HepG2 (cell line): ENCODE data around the gene TMEM61. TPM values are rescaled to one million over a fixed set of nuclear protein-coding genes. Genes with fewer than 3 reads are reported as not detected.

Experiments
- ATAC-seq: fragments of 200-7000 bp; cut with Tn5 transposase; 3 replicates; pipeline ENCODE4 v1.9.1; 2020; ENCODE audit warnings: mild to moderate bottlenecking, moderate library complexity
- BruUV-seq: library from RNA; stranded (reverse); fragments of 400-500 nt; replicated peaks from 2 replicates; lab custom pipeline; 2021; lab: Mats Ljungman, UMichigan
- CTCF ChIA-PET: fragments of 300-600 bp; formaldehyde crosslinking; extraction: SDS; loops from one replicate; lab custom pipeline; 2021; ENCODE audit warnings: low total read pairs, inconsistent platforms, low intra/inter-chr PET ratio; lab: Yijun Ruan, JAX
- POLR2A ChIA-PET: fragments of 350-600 bp; sonication (Branson Sonifier 250); formaldehyde crosslinking; loops from one replicate; lab custom pipeline; 2020; ENCODE audit warnings: antibody characterized with exemption, inconsistent platforms; lab: Yijun Ruan, JAX
- DNase-seq: peaks from one replicate; pipeline ENCODE4 v3.0.0-alpha.2; 2015; ENCODE audit warnings: low spot score
- FAIRE-seq: peaks from 3 replicates; lab custom pipeline; 2011; peaks lifted over from hg19 to GRCh38; lab: Jason Lieb, UNC
- H2AFZ ChIP-seq: one replicate; pipeline ENCODE4 v1.6.1; 2011; ENCODE audit warnings: low read length, inconsistent platforms
- H3K27ac ChIP-seq: fragments of 300-600 bp; 3 replicates; pipeline ENCODE4 v1.8.0; 2011; ENCODE audit warnings: mixed run types, mild to moderate bottlenecking, mixed read lengths, low read length, inconsistent platforms; ENCODE audit not compliant: insufficient read depth; ENCODE audit errors: extremely low read length
- H3K27me3 ChIP-seq, 2 experiments: fragments of 200-600 bp in 1 of 2; 2 replicates in 1 of 2; 3 replicates in 1 of 2; pipeline versions ENCODE4 v1.6.0 to v1.8.0; 2011; ENCODE audit warnings: low read length in 2 of 2, mild to moderate bottlenecking in 2 of 2, moderate library complexity in 2 of 2, inconsistent platforms in 1 of 2; ENCODE audit not compliant: insufficient read depth in 2 of 2, control insufficient read depth in 1 of 2
- H3K36me3 ChIP-seq, 2 experiments: fragments of 200-600 bp in 1 of 2; replicated peaks in 1 of 2; 2 replicates in 1 of 2; 3 replicates in 1 of 2; pipeline versions ENCODE4 v1.5.1 to v1.8.0; 2011; ENCODE audit warnings: low read length in 2 of 2, inconsistent platforms in 1 of 2; ENCODE audit not compliant: insufficient read depth in 2 of 2, control insufficient read depth in 1 of 2
- H3K4me1 ChIP-seq: 2 replicates; pipeline ENCODE4 v1.5.1; 2012; ENCODE audit warnings: low read length, inconsistent platforms; ENCODE audit not compliant: insufficient read depth
- H3K4me2 ChIP-seq: 2 replicates; pipeline ENCODE4 v1.6.0; 2011; ENCODE audit warnings: low read depth, low read length, inconsistent platforms
- H3K4me3 ChIP-seq, 3 experiments: fragments of 200-600 bp in 1 of 3; sonication (generic), shearing (Covaris generic) in 1 of 3; replicated peaks in 1 of 3; 2 replicates each; pipeline ENCODE4 v1.5.1; 2011 to 2016; ENCODE audit warnings: low read length in 3 of 3, inconsistent platforms in 2 of 3, low read depth in 2 of 3, mild to moderate bottlenecking in 2 of 3, control low read depth in 1 of 3, mixed read lengths in 1 of 3; ENCODE audit not compliant: insufficient read depth in 1 of 3
- H3K79me2 ChIP-seq: one replicate; pipeline ENCODE4 v1.6.1; 2011; ENCODE audit warnings: low read length, inconsistent platforms; ENCODE audit not compliant: insufficient read depth
- H3K9ac ChIP-seq: 2 replicates; pipeline ENCODE4 v1.6.0; 2011; ENCODE audit warnings: mild to moderate bottlenecking, low read depth, low read length, inconsistent platforms; ENCODE audit not compliant: insufficient read depth
- H3K9me3 ChIP-seq: 2 replicates; pipeline ENCODE4 v1.5.1; 2012; ENCODE audit warnings: mild to moderate bottlenecking, low read length
- H4K20me1 ChIP-seq: 2 replicates; pipeline ENCODE4 v1.6.0; 2011; ENCODE audit warnings: inconsistent platforms, mild to moderate bottlenecking, low read length, moderate library complexity; ENCODE audit not compliant: insufficient read depth
- ELF3 ChIP-seq: IDR thresholded peaks from 2 replicates; pipeline ENCODE4 v1.6.1; 2016; ENCODE audit warnings: missing genetic modification reagents, missing compliant biosample characterization
- FOSL2 ChIP-seq: sonication (generic); formaldehyde crosslinking; IDR thresholded peaks from 2 replicates; pipeline ENCODE4 v1.4.0; 2020; ENCODE audit warnings: missing genetic modification reagents
- KDM1A ChIP-seq: IDR thresholded peaks from 2 replicates; pipeline ENCODE4 v1.6.1; 2016; ENCODE audit warnings: missing compliant biosample characterization
- TBX2 ChIP-seq: sonication (generic); formaldehyde crosslinking; IDR thresholded peaks from 2 replicates; pipeline ENCODE4 v1.5.0; 2020; ENCODE audit warnings: missing genetic modification reagents, mild to moderate bottlenecking, borderline replicate concordance
- ZKSCAN1 ChIP-seq: fragments of 150-350 bp; IDR thresholded peaks from 2 replicates; pipeline ENCODE4 v1.6.1; 2014; ENCODE audit warnings: low read length
- WGBS: methylation state at CpG from one replicate; pipeline ENCODE4 v1.1.6; 2017; ENCODE audit warnings: low lambda C conversion rate; 5-methylcytosine and 5-hydroxymethylcytosine counted together
- in situ Hi-C: cut with HindIII; loops from 2 replicates; pipeline ENCODE4 v1.10.0; 2017; ENCODE audit warnings: low pct_unique_long_range_greater_than_20kb; ENCODE audit not compliant: extremely low pct_ligation_motif_present
- intact Hi-C: fragments of 100-400 bp; cut with micrococcal nuclease; formaldehyde crosslinking; loops from one replicate; pipeline ENCODE4 v1.10.0; 2022; ENCODE audit not compliant: unreplicated experiment
- polyA plus RNA-seq, 8 experiments: library from polyadenylated mRNA; depleted of rRNA in 3 of 8; stranded (reverse) in 7 of 8; unstranded in 1 of 8; fragments of >200 nt; fragmentation: Illumina TruSeq in 4 of 8; extraction: Trizol in 4 of 8; gene quantifications; 2 replicates each; pipeline versions ENCODE4 v1.2.1 to v1.2.3, GENCODE V29; 2011 to 2016; ENCODE audit warnings: low read depth in 4 of 8, missing spikeins in 1 of 8, mixed read lengths in 1 of 8; ENCODE audit not compliant: insufficient read depth in 1 of 8
- total RNA-seq, 5 experiments: library from RNA; depleted of rRNA; stranded (reverse); fragments of >200 nt; fragmentation: Illumina TruSeq; extraction: Trizol; gene quantifications; 2 replicates each; pipeline ENCODE4 v1.2.3, GENCODE V29; 2016; ENCODE audit warnings: low read depth in 1 of 5

Gene TMEM61
- total and polyA plus RNA-seq, 2 of the 13 experiments (the other 11 are each of a cell fraction or from before 2014, with no cell fraction given): not detected

- H2AFZ ChIP-seq: no peak overlapping the region
- POLR2A ChIA-PET: no interaction called here
- no peak for FAIRE-seq
- DNase-seq: no peak
- intact Hi-C loops: no loop called here
- in situ Hi-C loops: loop anchor here (10.0 kb wide), 1 partner anchor 178 kb away; no protein-coding TSS in a partner anchor
- no peaks in the 10 kb centered on the region for H3K79me2 ChIP-seq
- BruUV-seq: no TSS peak
- ATAC-seq: no peak
- no peak overlapping the region for H3K9ac ChIP-seq
- H3K27ac ChIP-seq: no peak overlapping the region
- H3K36me3 ChIP-seq: no peaks in the 10 kb centered on the region
- H3K4me3 ChIP-seq: no peak overlapping the region
- CTCF ChIA-PET: no interaction called here
- H4K20me1 ChIP-seq: no peaks in the 10 kb centered on the region
- no peaks in the 10 kb centered on the region for H3K9me3 ChIP-seq
- TF ChIP-seq KDM1A (CRISPR knock-in tag) (no peak), TBX2 (CRISPR knock-in tag) (no peak), ZKSCAN1 (peak; percentile 57; the same call in 1 of the 2 replicates)
- H3K27me3 ChIP-seq: peaks cover 0 to 43% of the 10 kb centered on the region in 2 experiments
- H3K4me2 ChIP-seq: no peak overlapping the region
- peaks cover 7% of the 10 kb centered on the region; the same call in 1 of the 2 replicates for H3K4me1 ChIP-seq
- 30% methylated on average over 2 of the region's 6 CpGs for WGBS
These were observed 12.7 kb downstream of the TMEM61 start for GRCh38 chr1:54993140-54993539.

GRCh38 chr1:54994355-54994990 lies 14.0 kb downstream of the TMEM61 start:
- BruUV-seq: no TSS peak
- POLR2A ChIA-PET: no interaction called here
- CTCF ChIA-PET: interaction anchor here (2.3 to 3.9 kb wide), 2 partner anchors 44 to 48 kb away, joined by 19 to 22 read pairs; no protein-coding TSS in a partner anchor
- H3K36me3 ChIP-seq: no peaks in the 10 kb centered on the region
- no peaks in the 10 kb centered on the region for H3K79me2 ChIP-seq
- no peaks in the 10 kb centered on the region for H3K9me3 ChIP-seq
- H3K4me1 ChIP-seq: peaks cover 15% of the 10 kb centered on the region
- 0 out of 2 replicates have a peak, but pooled peaks have one; percentile 18 for TF ChIP-seq FOSL2 (CRISPR knock-in tag)
- no peak for TF ChIP-seq ELF3 (CRISPR knock-in tag)
- TF ChIP-seq, all 625 proteins: peak for 1
- in situ Hi-C loops: loop anchor here (10.0 kb wide), 1 partner anchor 180 kb away; no protein-coding TSS in a partner anchor
- DNase-seq (no peak), FAIRE-seq (no peak), ATAC-seq (no peak; the same call in 2 of the 3 replicates)
- Histone ChIP-seq H3K27ac (no peak overlapping the region), H3K4me3 (no peak overlapping the region), H3K27me3 (peaks cover 0 to 47% of the 10 kb centered on the region in 2 experiments), H2AFZ (no peak overlapping the region), H3K4me2 (no peak overlapping the region), H4K20me1 (no peaks in the 10 kb centered on the region), H3K9ac (no peak overlapping the region)
- WGBS: 25% methylated on average over 4 of the region's 6 CpGs
- intact Hi-C loops: no loop called here
